ENCODE results near the gene MBD3.
"Not testable (repeated sequence)": the region's sequence is repeated elsewhere in the genome, so short reads cannot be mapped to it uniquely, and the experiment has no call there.

Gene MBD3

GRCh38 chr19:1568320-1569019 lies 24.2 kb downstream of the MBD3 start, which contains the start of gene MEX3D:
Gene MEX3D, minus strand, starts transcription at chr19:1568325. Its CDS starts 267 bp downstream, at chr19:1568058.
- DNase-seq, result no peak

GRCh38 chr19:1567848-1568227 lies 24.8 kb downstream of the MBD3 start:
- DNase-seq, result no peak

DNA sequence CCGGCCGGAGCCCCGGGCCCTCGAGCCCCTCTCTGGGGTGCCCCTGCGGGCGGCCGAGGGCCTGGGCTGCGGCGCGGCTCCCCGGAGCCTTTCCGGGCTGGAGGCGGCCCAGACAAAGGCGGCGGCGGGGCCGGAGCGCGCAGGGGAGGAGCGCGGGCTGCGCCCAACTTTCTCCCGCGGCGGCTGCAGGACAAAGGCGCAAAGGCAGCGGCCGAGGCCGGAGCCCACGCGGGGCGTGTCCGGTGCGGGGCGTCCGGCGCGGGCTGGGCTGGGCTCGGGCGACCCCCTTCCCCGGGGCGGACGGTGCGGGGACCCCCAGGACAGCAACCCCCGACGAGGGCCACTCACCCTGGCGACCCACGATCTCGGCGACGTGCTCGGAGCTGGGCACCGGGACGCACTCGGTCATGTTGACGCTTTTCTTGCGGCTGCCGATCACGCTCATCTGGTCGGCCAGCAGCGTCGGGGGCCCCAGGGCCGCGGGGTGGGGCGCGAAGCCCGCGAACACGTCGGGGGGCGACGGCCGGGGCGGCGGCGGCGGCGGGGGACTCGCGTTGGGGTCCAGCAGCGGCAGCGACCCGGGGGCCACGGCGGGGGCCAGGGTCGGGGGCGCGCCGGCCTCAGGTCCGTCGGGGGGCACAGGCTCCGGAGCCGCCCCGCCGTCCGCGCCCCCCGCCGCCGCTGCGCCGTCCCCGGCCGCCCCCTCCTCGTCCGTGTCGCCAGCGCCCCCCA lies 25.4 kb downstream of the MBD3 start:
- no peak for DNase-seq

DNA sequence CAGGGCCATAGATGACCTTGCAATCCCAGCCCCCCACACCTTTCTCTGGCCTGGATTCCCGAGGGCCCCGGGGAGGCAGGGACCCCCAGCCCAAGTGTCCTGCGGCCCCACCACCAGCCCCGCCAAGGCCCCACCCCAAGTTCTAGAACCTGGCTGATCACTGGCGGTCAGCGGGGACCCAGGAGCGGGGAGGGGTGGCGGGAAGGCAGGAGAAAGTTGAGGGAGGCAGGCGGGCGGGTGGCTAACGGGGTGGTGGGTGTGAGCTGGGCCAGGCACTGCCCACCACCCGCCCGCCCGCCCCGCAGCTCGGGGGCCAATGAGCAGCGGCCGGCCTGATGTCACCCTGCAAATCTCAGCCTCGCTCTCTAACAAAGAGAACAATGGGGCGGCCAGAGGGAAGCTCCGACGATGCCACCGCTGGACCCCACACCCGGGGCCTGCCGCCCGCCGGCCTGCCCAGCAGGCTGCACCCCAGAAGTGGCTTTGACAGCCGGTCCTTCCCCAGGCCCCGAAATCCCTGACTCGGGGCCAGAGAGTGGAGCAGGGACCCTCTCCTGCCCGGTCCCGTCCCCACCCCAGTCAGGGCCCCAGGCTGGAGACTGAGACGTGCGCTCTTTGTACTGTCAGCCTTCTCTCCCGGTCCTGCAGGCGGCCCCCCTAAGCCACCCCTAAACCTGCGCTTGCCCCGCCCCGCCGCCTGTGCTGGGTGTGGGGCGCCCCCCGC lies 26.1 kb downstream of the MBD3 start:
- peak; percentile 26 for DNase-seq

DNA sequence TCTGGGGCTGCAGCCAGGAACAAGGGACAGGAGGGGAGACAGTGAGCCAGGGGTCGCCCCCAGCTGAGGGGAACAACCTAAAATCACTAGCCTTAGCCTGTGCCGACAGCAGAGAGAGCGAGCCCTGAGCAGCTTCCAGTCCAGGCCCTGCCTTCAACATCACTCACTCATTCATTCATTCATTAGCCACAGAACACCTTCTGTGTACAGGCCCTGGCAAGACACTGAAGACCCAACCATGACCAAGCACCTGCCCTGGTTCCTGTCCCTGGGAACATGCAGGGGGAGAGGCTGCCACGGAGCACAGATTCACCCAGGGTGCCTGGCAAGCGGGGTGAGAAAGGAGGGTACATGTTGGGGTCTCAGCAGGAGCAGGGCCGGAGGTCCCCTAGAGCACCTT lies 29.4 kb downstream of the MBD3 start:
- DNase-seq, result no peak

- no peak for DNase-seq
These were observed 31.3 kb downstream of the MBD3 start for GRCh38 chr19:1561236-1561842.

DNA sequence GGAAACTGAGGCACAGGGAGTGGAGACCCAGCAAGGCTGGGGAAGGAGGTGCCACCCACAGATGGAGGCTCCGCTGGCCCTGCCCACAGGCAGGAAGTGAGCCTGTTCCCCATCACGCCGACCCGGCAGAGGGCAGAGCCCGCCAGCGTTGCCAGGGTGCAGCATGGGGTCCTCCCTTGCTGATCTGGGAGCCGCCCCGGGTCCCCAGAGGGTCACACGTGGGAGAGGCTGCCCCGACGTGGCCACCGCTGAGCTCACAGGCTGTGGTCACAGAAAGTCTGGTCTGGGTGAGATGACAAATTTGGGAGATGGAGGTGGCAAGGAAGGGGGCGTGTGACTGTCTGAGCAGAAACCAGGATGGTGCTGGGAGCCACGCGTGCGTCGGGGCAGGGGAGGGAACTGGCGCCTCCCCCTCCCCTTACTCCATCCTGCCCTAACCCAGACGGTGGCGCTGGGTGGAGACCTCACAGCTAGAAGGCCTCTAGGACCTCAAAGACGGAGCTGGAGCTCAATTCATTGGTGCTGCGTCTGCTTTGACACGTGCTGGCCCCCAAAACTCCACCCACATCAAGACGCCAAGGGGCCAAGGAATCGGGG lies 32.3 kb downstream of the MBD3 start:
- no peak for DNase-seq

- DNase-seq, result no peak
These were observed 34.1 kb downstream of the MBD3 start for GRCh38 chr19:1558552-1558951.

DNA sequence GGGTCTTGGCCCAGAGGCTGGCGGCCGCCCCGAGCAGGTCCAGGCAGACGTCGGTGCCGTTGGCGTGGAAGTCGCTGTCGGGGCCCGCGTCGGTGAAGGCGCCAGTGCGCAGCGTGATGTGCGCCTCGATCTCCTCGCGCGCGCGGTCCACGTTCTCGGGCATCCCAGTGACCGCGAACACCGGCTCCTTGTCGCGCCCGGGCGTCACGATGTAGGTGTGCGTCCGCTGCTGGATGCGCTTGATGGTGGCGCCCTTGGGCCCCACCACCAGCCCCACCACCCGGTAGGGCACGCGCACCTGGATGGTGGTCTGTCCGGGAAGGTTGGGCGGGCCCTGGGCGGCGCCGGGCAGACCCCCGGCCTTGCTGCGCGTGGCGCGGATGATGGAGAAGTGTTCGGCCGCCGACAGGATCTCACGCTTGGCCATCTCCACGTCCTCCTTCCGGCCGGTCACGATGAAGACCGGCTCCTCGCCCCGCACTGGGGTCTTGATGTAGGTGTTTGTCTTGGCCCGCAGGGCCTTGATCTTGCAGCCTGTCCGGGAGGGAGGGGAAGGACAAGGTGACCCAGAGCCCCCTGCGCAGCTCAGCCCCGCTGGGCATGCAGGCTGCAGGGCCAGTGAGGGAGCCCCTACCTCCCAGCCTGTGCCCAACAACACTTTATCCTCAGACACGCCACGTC lies 36.1 kb downstream of the MBD3 start:
- DNase-seq, result no peak

GRCh38 chr19:1555487-1556389 lies 36.9 kb downstream of the MBD3 start:
- DNase-seq, result no peak

- no peak for DNase-seq
These were observed 37.7 kb downstream of the MBD3 start for GRCh38 chr19:1554968-1555367.

GRCh38 chr19:1553415-1553814 lies 39.2 kb downstream of the MBD3 start:
- no peak for DNase-seq

GRCh38 chr19:1551068-1552040 lies 41.3 kb downstream of the MBD3 start:
- DNase-seq, result no peak

GRCh38 chr19:1549332-1549945 lies 43.2 kb downstream of the MBD3 start:
- no peak for DNase-seq

GRCh38 chr19:1540365-1540925 lies 52.2 kb downstream of the MBD3 start:
- no peak for DNase-seq

DNA sequence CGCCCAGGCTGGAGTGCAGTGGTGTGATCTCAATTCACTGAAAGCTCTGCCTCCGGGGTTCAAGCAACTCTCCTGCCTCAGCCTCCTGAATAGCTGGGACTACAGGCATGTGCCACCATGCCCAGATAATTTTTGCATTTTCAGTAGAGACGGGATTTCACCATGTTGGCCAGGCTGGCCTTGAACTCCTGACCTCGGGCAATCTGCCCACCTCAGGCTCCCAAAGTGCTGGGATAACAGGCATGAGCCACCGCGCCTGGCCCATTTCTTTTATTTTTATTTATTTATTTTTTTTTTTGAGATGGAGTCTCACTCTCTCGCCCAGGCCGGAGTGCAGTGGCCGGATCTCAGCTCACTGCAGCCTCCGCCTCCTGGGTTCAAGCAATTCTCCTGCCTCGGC lies 52.9 kb downstream of the MBD3 start:
- DNase-seq, result not testable (repeated sequence)

- DNase-seq, result no peak
These were observed 53.7 kb downstream of the MBD3 start for GRCh38 chr19:1538978-1539377.

GRCh38 chr19:1535699-1536098 lies 57.0 kb downstream of the MBD3 start:
- not testable (repeated sequence) for DNase-seq

GRCh38 chr19:1534972-1535371 lies 57.7 kb downstream of the MBD3 start:
- DNase-seq, result no peak

Data from NCI-H2029 treated with DMSO at 0.1 percent for 48 hours (cell line).